Sigmoid colon (tissue), 7 donors: ENCODE data around the gene PRKCB. TPM values are rescaled to one million over a fixed set of nuclear protein-coding genes. Genes with fewer than 3 reads are reported as not detected.

ENCODE experiments used
- DNase-seq: peaks from one replicate; pipeline ENCODE4 v3.0.0-alpha.2; 2019
- H3K27ac ChIP-seq, 4 donors: fragments of 200-600 bp; sonication (generic); one replicate each; pipeline ENCODE4 v1.5.1; 2016 to 2019; ENCODE audit warnings: mild to moderate bottlenecking in 1 of 4
- H3K27me3 ChIP-seq, 3 donors: fragments of 200-600 bp; sonication (generic); one replicate each; pipeline ENCODE4 v1.5.1; 2019; ENCODE audit warnings: mild to moderate bottlenecking in 1 of 3
- H3K36me3 ChIP-seq, 4 donors: fragments of 200-600 bp; sonication (generic); one replicate each; pipeline ENCODE4 v1.5.1; 2016 to 2019
- H3K4me1 ChIP-seq, 4 donors: fragments of 200-600 bp; sonication (generic); one replicate each; pipeline ENCODE4 v1.5.1; 2017 to 2019
- H3K4me3 ChIP-seq, 4 donors: fragments of 200-600 bp; sonication (generic); one replicate each; pipeline ENCODE4 v1.5.1; 2017 to 2019; ENCODE audit warnings: mild to moderate bottlenecking in 2 of 4, moderate library complexity in 1 of 4
- H3K9me3 ChIP-seq, 4 donors: fragments of 200-600 bp in 3 of 4; sonication (generic) in 3 of 4; one replicate each; pipeline versions ENCODE4 v1.5.1 to v1.6.1; 2013 to 2019
- CTCF ChIP-seq, 4 experiments: fragments of 450-650 bp in 3 of 4; fragments of 200-600 bp in 1 of 4; IDR thresholded peaks; one replicate each; pipeline ENCODE4 v1.5.1; 2016 to 2019; ENCODE audit warnings: antibody characterized with exemption in 4 of 4, mild to moderate bottlenecking in 3 of 4, moderate library complexity in 2 of 4
- EP300 ChIP-seq, 4 donors: sonication (generic); formaldehyde crosslinking; IDR thresholded peaks; one replicate each; pipeline ENCODE4 v1.6.1; 2017; ENCODE audit warnings: antibody characterized with exemption in 4 of 4
- POLR2A ChIP-seq, 2 donors: fragments of 450-650 bp; IDR thresholded peaks; one replicate each; pipeline ENCODE4 v1.6.1; 2016; ENCODE audit warnings: antibody characterized with exemption in 2 of 2, mild to moderate bottlenecking in 2 of 2, moderate library complexity in 2 of 2
- POLR2AphosphoS5 ChIP-seq, 4 donors: sonication (generic); formaldehyde crosslinking; IDR thresholded peaks; one replicate each; pipeline ENCODE4 v1.6.1; 2017; ENCODE audit warnings: antibody characterized with exemption in 4 of 4
- WGBS, 2 donors: extraction: QIAGEN DNeasy Blood & Tissue Kit; methylation state at CpG; one replicate each; pipeline ENCODE4 v1.1.7; 2013; 5-methylcytosine and 5-hydroxymethylcytosine counted together
- intact Hi-C: fragments of 100-400 bp; cut with DNase I; formaldehyde crosslinking; loops from one replicate; pipeline ENCODE4 v1.15.1; 2023
- polyA plus RNA-seq, 3 donors: library from polyadenylated mRNA; stranded (reverse); fragments of 200-250 nt; gene quantifications; one replicate each; pipeline ENCODE4 v1.2.3, GENCODE V29; 2013
- total RNA-seq, 4 donors: library from RNA; depleted of rRNA; stranded (reverse); fragments of >200 nt; gene quantifications; one replicate each; pipeline ENCODE4 v1.1.0, GENCODE V29; 2016
- donor health status: healthy with polysubstance abuse.
- donor health status: Bipolar disorder and iron deficiency.
- donor health status: healthy.

The PRKCB gene
- total and polyA plus RNA-seq, 7 donors, result 3.0 to 43.8 (median 21.4) TPM

GRCh38 chr16:24130494-24131085, 294.8 kb downstream of the PRKCB start:
- Histone ChIP-seq H3K27ac (no peak overlapping the region), H3K9me3 (no peaks in the 10 kb centered on the region), H3K4me3 (no peak overlapping the region), H3K27me3 (no peaks in the 10 kb centered on the region), H3K36me3 (no peaks in the 10 kb centered on the region), H3K4me1 (no peaks in the 10 kb centered on the region)
- WGBS, 2 donors, result 64 to 77% methylated on average over 10 of the region's 10 CpGs
- DNase-seq, result no peak
- no peak for TF ChIP-seq CTCF (IDR thresholded peaks at IDR 0.05)
- intact Hi-C loops, result no loop called here

- Histone ChIP-seq H3K36me3 (no peaks in the 10 kb centered on the region), H3K27me3 (no peaks in the 10 kb centered on the region), H3K27ac (no peak overlapping the region), H3K4me3 (no peak overlapping the region), H3K4me1 (no peaks in the 10 kb centered on the region), H3K9me3 (no peaks in the 10 kb centered on the region)
- 82 to 85% methylated on average over 2 of the region's 2 CpGs for WGBS, 2 donors
- intact Hi-C loops, result no loop called here
- DNase-seq, result no peak
- TF ChIP-seq POLR2A (IDR thresholded peaks at IDR 0.05) (no peak), CTCF (IDR thresholded peaks at IDR 0.05) (no peak), EP300 (IDR thresholded peaks at IDR 0.05) (no peak), POLR2AphosphoS5 (IDR thresholded peaks at IDR 0.05) (no peak)
Measured at GRCh38 chr16:24131294-24131693, 295.5 kb downstream of the PRKCB start.

- Histone ChIP-seq H3K4me1 (no peaks in the 10 kb centered on the region), H3K9me3 (no peaks in the 10 kb centered on the region), H3K27me3 (no peaks in the 10 kb centered on the region), H3K4me3 (no peak overlapping the region), H3K27ac (no peak overlapping the region), H3K36me3 (no peaks in the 10 kb centered on the region)
- intact Hi-C loops, result no loop called here
- 94% methylated on average over 2 of the region's 2 CpGs for WGBS, 2 donors
- TF ChIP-seq POLR2AphosphoS5 (IDR thresholded peaks at IDR 0.05) (no peak), CTCF (IDR thresholded peaks at IDR 0.05) (no peak), POLR2A (IDR thresholded peaks at IDR 0.05) (no peak), EP300 (IDR thresholded peaks at IDR 0.05) (no peak)
- DNase-seq, result no peak
Measured at GRCh38 chr16:24132048-24132796, 296.4 kb downstream of the PRKCB start.

GRCh38 chr16:24132797-24133155, 297.0 kb downstream of the PRKCB start:
- H3K4me1 ChIP-seq, result no peaks in the 10 kb centered on the region
- H3K4me3 ChIP-seq, result no peak overlapping the region
- no peaks in the 10 kb centered on the region for H3K9me3 ChIP-seq
- H3K27me3 ChIP-seq, result no peaks in the 10 kb centered on the region
- intact Hi-C loops, result no loop called here
- no peak for DNase-seq
- H3K27ac ChIP-seq, result no peak overlapping the region
- TF ChIP-seq EP300 (IDR thresholded peaks at IDR 0.05) (no peak), POLR2AphosphoS5 (IDR thresholded peaks at IDR 0.05) (no peak), CTCF (IDR thresholded peaks at IDR 0.05) (no peak), POLR2A (IDR thresholded peaks at IDR 0.05) (no peak)
- H3K36me3 ChIP-seq, result no peaks in the 10 kb centered on the region
- WGBS, 2 donors, result 80 to 86% methylated on average over 3 of the region's 3 CpGs
